GM12878 (cell line): ENCODE data around the gene ATP5F1D. TPM values are rescaled to one million over a fixed set of nuclear protein-coding genes. Genes with fewer than 3 reads are reported as not detected.
A peak's percentile ranks its signal among the peaks of the same experiment; 100 is the strongest.

ENCODE experiments used
- BACH1 ChIP-seq: fragments of 450-650 bp; IDR thresholded peaks from 2 replicates; pipeline ENCODE4 v1.6.1; 2017; ENCODE audit warnings: mild to moderate bottlenecking, borderline replicate concordance
- CBFB ChIP-seq: IDR thresholded peaks from 2 replicates; pipeline ENCODE4 v1.6.1; 2016; ENCODE audit warnings: antibody characterized with exemption, low read depth
- CHD1 ChIP-seq: IDR thresholded peaks from 2 replicates; pipeline ENCODE4 v1.6.1; 2012; ENCODE audit warnings: low read depth, low read length, improper control_type of control experiment
- GATAD2B ChIP-seq: fragments of 450-650 bp; conservative IDR thresholded peaks from 2 replicates; pipeline ENCODE4 v1.6.1; 2017; ENCODE audit warnings: low read depth, mild to moderate bottlenecking, moderate library complexity
- IKZF1 ChIP-seq: fragments of 450-650 bp; conservative IDR thresholded peaks from 2 replicates; pipeline ENCODE4 v1.6.1; 2017; ENCODE audit warnings: antibody characterized with exemption, mild to moderate bottlenecking
- MEF2B ChIP-seq: fragments of 450-650 bp; IDR thresholded peaks from 2 replicates; pipeline ENCODE4 v1.6.1; 2018; ENCODE audit warnings: mild to moderate bottlenecking, moderate library complexity; ENCODE audit not compliant: partially characterized antibody, poor library complexity, severe bottlenecking
- MYC ChIP-seq: IDR thresholded peaks from 2 replicates; pipeline ENCODE4 v1.6.1; 2011; ENCODE audit warnings: mild to moderate bottlenecking, low read length, moderate library complexity, inconsistent platforms; ENCODE audit not compliant: insufficient read depth, insufficient replicate concordance, insufficient read length, severe bottlenecking
- NFXL1 ChIP-seq: fragments of 450-650 bp; IDR thresholded peaks from 2 replicates; pipeline ENCODE4 v1.6.1; 2017; ENCODE audit warnings: antibody characterized with exemption, mild to moderate bottlenecking, borderline replicate concordance
- NR2F1 ChIP-seq: fragments of 450-650 bp; conservative IDR thresholded peaks from 2 replicates; pipeline ENCODE4 v1.6.1; 2017; ENCODE audit warnings: mild to moderate bottlenecking
- PAX5 ChIP-seq: IDR thresholded peaks from 2 replicates; pipeline ENCODE4 v1.6.1; 2011; ENCODE audit warnings: low read depth, low read length, borderline replicate concordance
- PAX8 ChIP-seq: fragments of 450-650 bp; IDR thresholded peaks from 2 replicates; pipeline ENCODE4 v1.6.1; 2017; ENCODE audit warnings: mild to moderate bottlenecking, moderate library complexity
- POU2F2 ChIP-seq: IDR thresholded peaks from 3 replicates; pipeline ENCODE4 v1.6.1; 2011; ENCODE audit warnings: low read depth, mild to moderate bottlenecking, low read length, borderline replicate concordance
- PRDM15 ChIP-seq: fragments of 450-650 bp; formaldehyde crosslinking; IDR thresholded peaks from 2 replicates; pipeline ENCODE4 v1.4.0; 2020; ENCODE audit warnings: mild to moderate bottlenecking, moderate library complexity
- SPI1 ChIP-seq: IDR thresholded peaks from 2 replicates; pipeline ENCODE4 v1.6.1; 2011; ENCODE audit warnings: low read depth, mild to moderate bottlenecking, low read length, moderate library complexity, borderline replicate concordance; ENCODE audit not compliant: insufficient read depth
- SUZ12 ChIP-seq: fragments of 200-600 bp; sonication (generic); IDR thresholded peaks from one replicate; pipeline ENCODE4 v1.6.1; 2018; ENCODE audit warnings: antibody characterized with exemption, mild to moderate bottlenecking; ENCODE audit not compliant: unreplicated experiment
- TARDBP ChIP-seq: IDR thresholded peaks from 2 replicates; pipeline ENCODE4 v1.6.1; 2016; ENCODE audit warnings: borderline replicate concordance
- USF1 ChIP-seq: IDR thresholded peaks from 2 replicates; pipeline ENCODE4 v1.6.1; 2011; ENCODE audit warnings: borderline replicate concordance, low read depth, mild to moderate bottlenecking, moderate library complexity, mixed read lengths, low read length; ENCODE audit not compliant: insufficient read depth; ENCODE audit errors: extremely low read length
- YY1 ChIP-seq: IDR thresholded peaks from 2 replicates; pipeline ENCODE4 v1.6.1; 2011; ENCODE audit warnings: low read depth, mild to moderate bottlenecking, low read length
- ZNF687 ChIP-seq: fragments of 450-650 bp; IDR thresholded peaks from 2 replicates; pipeline ENCODE4 v1.6.1; 2017; ENCODE audit warnings: mild to moderate bottlenecking, moderate library complexity
- polyA plus RNA-seq, 11 experiments: library from polyadenylated mRNA; depleted of rRNA in 4 of 11; unstranded in 6 of 11; stranded (reverse) in 5 of 11; fragments of >200 nt; fragmentation: Nextera tagmentation in 4 of 11; fragmentation: Illumina TruSeq in 1 of 11; extraction: Ambion mirVana in 4 of 11; extraction: Trizol in 1 of 11; gene quantifications; 1 replicate in 1 of 11; 2 replicates in 10 of 11; pipeline versions ENCODE4 v1.2.1 to v1.2.3, GENCODE V29; 2011 to 2016; ENCODE audit warnings: inconsistent platforms in 2 of 11, missing spikeins in 2 of 11, low read depth in 1 of 11
- total RNA-seq, 4 experiments: library from RNA; depleted of rRNA in 3 of 4; stranded (reverse); fragments of >200 nt in 3 of 4; fragmentation: Illumina TruSeq in 1 of 4; extraction: Trizol in 1 of 4; gene quantifications; 2 replicates each; pipeline versions ENCODE4 v1.2.1 to v1.2.3, GENCODE V29; 2013 to 2021

Gene ATP5F1D
- total and polyA plus RNA-seq, 10 of the 15 experiments (the other 5 are each of a cell fraction or from before 2014, with no cell fraction given): 7.2 to 357 (median 49.5) TPM

- peak; percentile 31; the same call in 1 of the 2 replicates for TF ChIP-seq ZNF687
- no peak for TF ChIP-seq CHD1
- TF ChIP-seq TARDBP: no peak
- TF ChIP-seq MEF2B: peak; percentile 64
- no peak for TF ChIP-seq SUZ12
- no peak for TF ChIP-seq PAX8
- TF ChIP-seq CBFB: no peak
- no peak for TF ChIP-seq USF1
- no peak for TF ChIP-seq MYC
- TF ChIP-seq POU2F2: no peak
- peak; percentile 79 for TF ChIP-seq GATAD2B
- peak; percentile 50; the same call in 1 of the 2 replicates for TF ChIP-seq BACH1
- no peak for TF ChIP-seq YY1
- no peak for TF ChIP-seq SPI1
- TF ChIP-seq IKZF1: peak; percentile 38; the same call in 1 of the 2 replicates
- peak; percentile 99 for TF ChIP-seq NR2F1
- no peak for TF ChIP-seq NFXL1
- TF ChIP-seq PRDM15 (CRISPR knock-in tag): no peak
- TF ChIP-seq PAX5: peak; percentile 73; the same call in 1 of the 2 replicates
Observed at GRCh38 chr19:1259876-1260748, 18.6 kb downstream of the ATP5F1D start (continued).
